HPDE6-E6E7 (cell line): ENCODE results near the gene CD300H.

ENCODE experiments used
- DNase-seq: peaks from one replicate; pipeline ENCODE4 v3.0.0; 2011; ENCODE audit warnings: missing footprints; ENCODE audit errors: extremely low spot score

CD300H gene

DNA sequence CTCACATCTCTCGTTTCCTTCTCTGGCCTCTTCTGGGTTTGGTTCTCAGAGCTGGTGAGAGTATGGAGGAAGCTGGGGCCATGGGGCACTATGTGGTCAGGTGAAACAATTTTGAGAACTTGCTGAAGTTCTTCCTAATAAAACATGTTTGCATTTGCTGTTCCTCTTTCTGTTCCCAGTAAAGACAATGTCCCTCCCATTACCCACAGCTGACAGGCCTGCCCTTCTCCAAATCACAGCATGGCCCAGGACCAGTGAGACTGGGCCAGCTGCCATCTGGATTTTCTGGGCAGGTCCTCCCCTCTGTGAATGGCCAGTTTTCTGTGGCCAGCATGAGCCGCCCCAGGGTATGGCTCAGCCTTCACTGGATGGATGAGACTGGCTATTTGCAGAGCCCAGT lies at the start of gene CD300H:
Gene CD300H (minus strand): TSS at position 113 of the 400 bp plus-strand sequence.
- no peak for DNase-seq

- no peak for DNase-seq
Observed at GRCh38 chr17:74616696-74617095, 49.4 kb upstream of the CD300H start.

DNA sequence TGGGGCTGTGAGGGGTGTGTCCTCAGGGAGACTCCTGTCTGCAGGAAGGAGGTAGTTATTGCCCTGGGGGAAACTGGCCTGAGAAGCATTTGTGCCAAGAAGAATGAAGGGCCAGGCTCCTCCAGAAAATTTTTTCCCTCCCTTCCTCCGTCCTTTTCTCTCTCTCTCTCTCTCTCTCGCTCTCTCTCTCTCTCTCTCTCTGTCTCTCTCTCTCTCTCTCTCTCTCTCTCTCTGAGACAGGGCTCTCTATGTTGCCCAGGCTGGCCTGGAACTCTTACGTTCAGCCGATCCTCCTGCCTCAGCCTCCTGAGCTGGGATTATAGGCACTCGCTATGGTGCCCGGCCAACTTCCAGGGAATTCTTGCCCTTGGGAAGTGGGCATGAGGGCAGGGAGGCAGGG lies 44.7 kb upstream of the CD300H start:
- DNase-seq = no peak

DNA sequence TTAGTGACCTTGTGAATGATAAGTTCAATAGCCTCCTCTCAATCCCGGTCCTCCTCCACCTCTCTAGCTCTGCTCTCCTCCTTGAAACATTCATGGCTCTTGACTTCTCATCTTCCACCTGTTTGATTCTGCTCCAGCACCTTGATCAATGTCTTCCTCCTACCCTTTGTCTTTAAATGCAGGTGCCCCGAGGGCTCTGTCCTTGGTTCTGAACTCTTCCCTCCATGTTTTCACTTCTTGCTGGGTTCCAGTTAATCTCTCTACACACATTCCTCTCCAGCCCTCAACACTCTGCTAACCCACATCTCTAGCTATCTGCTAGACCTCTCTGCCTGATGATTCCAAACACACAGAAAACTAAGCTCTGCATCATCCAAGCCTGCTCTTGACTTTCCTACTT lies 42.8 kb upstream of the CD300H start:
- no peak for DNase-seq

DNA sequence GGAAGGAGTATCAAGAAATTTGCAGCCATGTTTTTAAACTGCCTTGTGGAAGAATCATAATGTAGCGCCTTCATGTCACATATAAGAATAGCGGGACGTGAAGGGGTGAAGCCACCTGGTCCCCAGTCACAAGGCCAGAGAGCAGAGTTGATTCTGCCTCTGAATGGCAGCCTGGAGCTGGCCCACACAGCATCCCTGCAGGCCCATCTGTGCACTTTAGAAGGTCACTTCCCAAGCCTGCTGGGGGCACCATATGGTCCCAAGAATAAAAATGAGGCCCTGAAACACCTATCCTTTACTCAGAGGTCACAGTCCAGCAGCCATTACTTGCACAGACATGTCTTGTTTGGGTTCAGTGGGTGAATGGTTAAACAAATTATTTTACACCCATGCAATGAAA lies 41.2 kb upstream of the CD300H start:
- DNase-seq = no peak

DNA sequence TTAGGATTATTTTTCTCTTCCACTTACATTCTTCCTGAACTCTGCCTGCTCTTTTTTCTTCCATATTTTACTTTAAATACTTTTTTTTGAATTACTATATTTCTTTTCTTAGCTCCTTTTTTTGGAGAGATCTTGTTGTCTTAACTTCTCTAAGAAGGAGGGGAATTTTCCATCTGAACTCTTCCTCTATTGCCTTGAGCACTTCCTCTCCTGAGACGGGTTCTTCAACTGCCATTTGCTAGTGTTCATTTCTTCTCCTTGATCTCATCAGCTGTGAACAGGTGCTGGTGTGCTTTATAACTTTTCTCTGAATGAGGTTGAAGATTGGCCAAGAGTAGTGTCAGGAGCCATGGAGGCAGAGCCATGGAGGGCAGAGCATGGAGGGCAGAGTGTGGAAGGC lies 39.9 kb upstream of the CD300H start:
- no peak for DNase-seq

- no peak for DNase-seq
Observed at GRCh38 chr17:74606050-74606449, 38.7 kb upstream of the CD300H start.

DNA sequence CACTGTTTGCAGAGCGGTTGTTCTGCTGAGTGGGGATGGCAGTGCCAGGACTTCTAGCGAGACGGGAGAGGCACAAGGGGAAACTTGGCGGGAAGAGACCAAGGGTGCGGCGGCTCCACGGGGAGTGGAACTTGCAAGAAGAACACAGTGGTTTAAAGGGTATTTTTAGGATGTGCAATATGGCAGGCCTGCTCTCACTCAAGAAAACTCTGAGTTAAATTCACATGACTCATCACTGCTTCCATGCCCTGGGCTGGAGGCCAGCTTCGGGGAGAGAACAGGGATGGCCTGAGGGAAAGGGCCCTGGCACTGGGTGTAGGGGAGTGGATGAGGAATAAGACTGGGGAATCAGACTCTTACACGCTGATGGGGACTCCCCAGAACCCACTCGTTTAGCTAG lies 38.1 kb upstream of the CD300H start:
- peak; percentile 58 for DNase-seq

- DNase-seq = no peak
Observed at GRCh38 chr17:74604761-74605160, 37.5 kb upstream of the CD300H start.

DNA sequence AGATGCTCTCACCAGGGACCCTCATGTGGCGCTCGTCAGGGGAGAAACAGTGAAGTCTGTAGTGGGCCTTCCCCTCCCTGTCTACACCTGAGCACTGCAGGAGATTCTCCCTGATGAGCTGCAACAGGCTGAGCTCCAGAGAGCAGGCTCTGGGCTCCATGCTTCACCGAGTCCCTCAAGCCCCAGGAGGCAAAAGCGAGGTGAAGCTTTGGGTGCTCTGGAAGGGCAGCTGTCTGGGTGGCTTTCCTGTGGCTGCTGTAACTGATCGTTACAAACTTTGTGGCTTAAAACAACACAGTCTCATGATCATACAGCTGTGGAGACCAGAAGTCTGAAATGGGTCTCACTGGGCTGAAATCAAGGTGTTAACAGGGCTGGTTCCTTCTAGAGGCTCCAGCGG lies 36.9 kb upstream of the CD300H start:
- no peak for DNase-seq

DNA sequence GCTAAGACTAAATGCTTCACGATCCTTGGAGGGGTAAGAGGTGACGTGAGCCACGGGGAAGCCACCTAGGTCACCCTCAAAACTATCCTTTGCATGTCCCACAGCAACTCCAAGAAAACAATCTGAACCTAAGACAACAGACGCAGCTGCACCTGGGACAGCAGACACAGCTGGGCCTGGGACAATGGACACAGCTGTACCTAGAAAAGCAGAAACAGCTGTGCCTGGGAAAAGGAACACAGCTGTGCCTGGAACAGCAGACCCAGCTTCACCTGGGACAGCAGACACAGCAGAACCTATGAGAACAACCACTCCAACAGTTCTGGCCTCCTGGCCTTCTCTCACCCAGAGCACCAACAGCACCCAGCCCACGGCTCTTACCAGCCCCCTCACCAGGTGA lies 36.4 kb upstream of the CD300H start:
- no peak for DNase-seq

DNA sequence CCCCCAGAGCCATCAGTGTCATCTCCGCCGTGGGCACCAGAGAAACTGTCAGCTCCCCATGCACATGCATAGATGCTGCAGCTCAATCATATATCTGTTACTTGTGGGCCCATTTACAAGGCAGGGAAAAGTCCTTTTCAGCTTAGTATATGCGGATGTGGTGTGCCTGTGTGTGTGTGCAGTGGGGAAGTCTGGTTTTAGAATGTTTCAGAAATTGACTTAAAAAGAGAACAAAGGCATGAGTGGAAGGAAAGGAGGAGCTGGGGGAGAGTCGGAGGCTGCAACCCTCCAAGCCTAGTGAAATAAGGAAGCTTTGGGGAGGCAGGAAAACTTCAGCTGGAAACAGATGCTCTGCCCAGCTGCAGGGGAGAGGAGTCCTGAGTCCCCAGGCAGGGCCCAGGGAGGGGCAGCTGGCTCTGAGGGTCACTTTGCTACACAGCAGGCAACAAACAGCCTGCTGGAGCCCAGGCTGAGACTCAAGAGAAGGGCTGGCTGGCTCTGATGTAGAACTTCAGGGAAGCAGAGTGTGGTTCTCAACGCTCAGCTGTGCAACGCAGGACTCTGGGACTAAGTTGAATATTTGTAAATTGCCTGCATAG lies 35.8 kb upstream of the CD300H start:
- DNase-seq = no peak

- DNase-seq = peak; percentile 46
Observed at GRCh38 chr17:74601944-74602572, 34.7 kb upstream of the CD300H start.

- no peak for DNase-seq
Observed at GRCh38 chr17:74599448-74599939, 32.2 kb upstream of the CD300H start.

GRCh38 chr17:74599023-74599399 lies 31.7 kb upstream of the CD300H start:
- no peak for DNase-seq

DNA sequence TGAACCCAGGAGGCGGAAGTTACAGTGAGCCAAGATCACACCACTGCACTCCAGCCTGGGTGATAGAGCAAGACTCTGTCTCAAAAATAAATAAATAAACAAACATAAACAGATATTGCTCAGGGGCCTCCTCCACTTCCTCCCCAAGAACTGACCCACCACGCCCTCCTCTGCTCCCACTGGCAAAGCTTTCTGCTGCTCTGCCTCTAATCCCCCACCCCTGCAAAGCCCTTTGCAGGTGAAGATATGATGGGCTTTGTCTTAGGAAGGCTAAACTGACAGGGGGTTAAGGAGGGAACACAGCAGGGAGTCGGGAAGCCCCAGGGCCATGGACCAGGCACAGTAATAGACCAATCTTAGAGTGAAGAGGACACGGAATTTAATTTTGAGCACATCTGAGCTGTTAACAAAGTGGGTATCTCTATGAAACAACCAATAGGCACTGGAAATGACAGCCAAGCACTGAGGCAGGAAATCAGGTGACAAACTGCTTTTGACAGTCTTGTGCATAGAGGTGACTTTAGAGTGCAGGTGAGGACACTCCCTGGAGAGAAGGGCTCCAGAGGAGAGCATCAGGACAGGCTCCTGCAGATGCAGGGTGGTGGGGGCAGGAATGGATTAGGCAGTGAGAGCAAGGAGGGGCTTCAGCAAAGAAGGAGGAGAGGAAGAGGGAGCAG lies 31.2 kb upstream of the CD300H start:
- DNase-seq = no peak

DNA sequence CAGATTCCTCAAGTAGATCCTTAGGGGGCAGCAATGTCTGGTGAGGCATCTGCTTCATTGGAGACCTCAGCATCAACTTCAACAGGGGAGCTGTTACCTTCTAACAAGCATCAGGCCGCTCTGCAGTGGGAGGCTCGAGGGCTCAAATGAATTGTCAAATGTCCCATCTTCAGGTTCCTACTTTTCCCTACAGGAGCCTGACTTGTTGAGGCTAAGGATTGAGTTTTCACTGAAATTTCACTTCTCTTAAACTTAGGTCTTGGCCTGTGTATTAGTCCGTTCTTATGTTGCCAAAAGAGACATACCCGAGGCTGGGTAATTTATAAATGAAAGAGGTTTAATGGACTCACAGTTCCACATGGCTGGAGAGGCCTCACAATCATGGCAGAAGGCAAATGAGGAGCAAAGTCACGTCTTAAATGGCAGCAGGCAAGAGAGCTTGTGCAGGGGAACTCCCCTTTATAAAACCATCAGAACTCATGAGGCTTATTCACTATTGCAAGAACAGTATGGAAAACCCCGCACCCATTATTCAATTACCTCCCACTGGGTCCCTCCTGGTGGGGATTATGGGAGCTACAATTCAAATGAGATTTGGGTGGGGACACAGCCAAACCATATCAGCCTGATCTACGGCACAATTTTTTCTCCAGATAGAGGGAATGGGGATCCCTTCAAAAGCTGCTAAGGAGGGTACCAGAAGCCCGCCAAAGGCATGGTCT lies 29.9 kb upstream of the CD300H start:
- no peak for DNase-seq

DNA sequence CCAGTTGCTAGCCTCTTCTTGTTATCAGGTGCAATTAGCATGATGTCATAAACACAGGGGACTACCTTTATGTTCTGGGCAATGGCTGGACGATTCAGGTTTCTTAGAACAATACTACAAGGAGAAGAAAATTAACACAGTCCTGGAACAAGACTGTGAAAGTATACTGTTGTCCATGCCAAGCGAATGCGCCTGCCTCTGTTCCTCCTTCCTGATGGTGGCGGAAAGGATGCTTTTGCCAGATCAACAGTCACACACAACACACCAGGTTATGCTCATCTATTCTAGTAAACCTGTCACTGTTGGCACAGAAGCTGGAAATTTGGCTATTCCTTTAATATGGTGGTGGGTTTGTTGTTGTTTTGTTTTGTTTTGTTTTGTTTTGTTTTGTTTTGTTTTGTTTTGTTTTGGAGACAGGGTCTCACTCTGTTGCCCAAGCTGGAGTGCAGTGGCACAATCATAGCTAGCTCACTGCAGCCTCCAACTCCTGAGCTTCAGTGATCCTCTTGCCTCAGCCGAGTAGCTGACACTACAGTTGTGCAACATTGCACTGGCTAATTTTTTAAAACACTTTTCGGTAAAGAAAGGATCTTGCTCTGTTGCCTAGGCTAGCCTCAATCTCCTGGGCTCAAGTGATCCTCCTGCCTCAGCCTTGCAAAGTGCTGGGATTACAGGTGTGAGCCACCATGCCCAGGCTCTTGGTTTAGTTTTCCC lies 27.9 kb upstream of the CD300H start:
- DNase-seq = no peak

DNA sequence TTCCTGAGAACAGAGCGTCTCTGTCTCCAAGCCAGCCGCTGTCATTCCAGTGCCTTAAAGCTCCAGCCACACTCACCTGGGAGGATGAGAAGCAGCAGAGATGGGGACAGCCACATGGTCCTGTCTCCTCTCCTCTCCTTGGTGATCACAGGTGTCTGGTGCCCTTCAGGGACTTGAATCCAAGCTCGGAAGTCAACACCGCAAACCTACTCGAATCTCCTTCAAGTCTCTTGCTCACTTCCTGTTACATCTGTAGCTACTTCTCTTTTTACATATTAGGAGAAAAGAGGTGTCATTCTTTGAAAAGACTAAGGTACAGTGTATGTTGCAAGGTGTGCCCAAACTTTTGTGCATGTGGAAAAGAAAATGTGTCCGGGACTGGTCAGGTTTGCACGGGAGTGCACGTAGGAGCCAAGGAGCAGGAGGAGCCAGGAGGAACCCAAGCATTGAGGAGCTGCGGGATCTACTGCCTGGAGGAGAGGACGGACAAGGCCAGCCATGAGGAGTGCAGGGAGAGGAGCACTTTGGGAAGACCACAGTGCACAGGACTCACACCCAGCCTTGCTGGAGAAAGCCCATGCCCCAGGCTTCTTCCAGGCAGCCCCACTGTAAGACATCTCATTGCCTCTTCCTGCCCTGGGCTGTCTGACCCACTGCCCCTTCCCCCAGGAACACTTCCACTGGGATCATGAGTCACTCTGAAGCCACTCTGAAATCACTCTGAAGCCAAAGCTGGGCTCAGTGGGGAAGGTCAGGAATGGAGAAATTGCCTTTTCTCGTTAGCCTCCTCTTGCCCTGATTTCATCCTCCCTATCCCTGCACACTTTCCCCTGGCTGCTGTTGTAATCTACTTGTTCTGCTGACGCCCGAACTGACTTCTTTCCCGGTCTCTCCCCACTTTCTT lies 25.0 kb upstream of the CD300H start, which contains the start of gene CD300LD:
Gene CD300LD (minus strand): TSS at position 197 of the 904 bp plus-strand sequence. CDS start 81 bp downstream, at position 116.
- no peak for DNase-seq

DNA sequence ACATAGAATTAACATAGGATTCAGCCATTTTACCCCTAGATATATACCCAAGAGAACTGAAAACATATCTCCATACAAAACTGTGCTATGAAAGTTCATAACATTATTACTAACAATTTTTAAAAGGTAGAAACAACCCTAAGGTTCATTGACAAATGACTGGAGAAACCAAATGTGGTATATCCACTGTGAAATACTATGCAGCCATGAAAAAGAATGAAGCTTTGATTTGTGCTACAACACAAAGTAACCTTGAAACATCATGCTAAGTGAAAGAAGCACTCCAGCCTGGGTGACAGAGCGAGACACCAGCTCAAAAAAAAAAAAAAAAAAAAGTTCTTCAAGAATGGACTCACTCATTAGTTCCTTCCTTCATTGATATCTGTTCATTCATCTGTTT lies 24.2 kb upstream of the CD300H start:
- no peak for DNase-seq

- no peak for DNase-seq
Observed at GRCh38 chr17:74585711-74586110, 18.4 kb upstream of the CD300H start.
